ENCODE data around the gene PTTG1IP.

DNA sequence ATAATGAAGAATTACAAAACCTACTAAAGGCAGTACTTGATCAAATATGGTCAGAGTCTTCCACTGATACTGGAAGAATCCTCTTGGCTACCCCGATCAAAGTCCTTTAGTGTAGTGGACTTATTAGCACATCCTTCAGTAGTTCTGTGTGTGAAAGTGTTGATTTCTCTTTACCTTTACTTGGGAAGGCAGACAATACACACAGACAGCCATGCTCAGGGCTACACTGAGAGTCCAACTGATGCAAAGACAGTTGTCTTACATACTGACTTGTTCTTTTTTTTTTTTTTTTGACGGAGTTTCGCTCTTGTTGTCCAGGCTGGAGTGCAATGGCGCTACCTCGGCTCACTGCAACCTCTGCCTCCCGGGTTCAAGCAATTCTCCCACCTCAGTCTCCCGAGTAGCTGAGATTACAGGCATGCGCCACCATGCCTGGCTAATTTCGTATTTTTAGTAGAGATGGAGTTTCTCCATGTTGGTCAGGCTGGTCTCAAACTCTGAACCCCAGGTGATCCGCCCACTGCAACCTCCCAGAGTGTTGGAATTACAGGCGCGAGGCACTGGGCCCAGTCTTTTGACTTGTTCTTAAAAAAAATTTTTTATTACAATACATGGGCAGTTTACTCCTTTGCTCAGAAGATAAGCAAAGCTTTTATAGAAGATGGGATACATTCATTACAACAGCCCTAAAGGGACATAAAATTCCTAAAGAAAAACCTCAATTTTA lies 3.5 kb upstream of the PTTG1IP start:
- TF ChIP-seq, protein P1, sequence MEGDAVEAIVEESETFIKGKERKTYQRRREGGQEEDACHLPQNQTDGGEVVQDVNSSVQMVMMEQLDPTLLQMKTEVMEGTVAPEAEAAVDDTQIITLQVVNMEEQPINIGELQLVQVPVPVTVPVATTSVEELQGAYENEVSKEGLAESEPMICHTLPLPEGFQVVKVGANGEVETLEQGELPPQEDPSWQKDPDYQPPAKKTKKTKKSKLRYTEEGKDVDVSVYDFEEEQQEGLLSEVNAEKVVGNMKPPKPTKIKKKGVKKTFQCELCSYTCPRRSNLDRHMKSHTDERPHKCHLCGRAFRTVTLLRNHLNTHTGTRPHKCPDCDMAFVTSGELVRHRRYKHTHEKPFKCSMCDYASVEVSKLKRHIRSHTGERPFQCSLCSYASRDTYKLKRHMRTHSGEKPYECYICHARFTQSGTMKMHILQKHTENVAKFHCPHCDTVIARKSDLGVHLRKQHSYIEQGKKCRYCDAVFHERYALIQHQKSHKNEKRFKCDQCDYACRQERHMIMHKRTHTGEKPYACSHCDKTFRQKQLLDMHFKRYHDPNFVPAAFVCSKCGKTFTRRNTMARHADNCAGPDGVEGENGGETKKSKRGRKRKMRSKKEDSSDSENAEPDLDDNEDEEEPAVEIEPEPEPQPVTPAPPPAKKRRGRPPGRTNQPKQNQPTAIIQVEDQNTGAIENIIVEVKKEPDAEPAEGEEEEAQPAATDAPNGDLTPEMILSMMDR (IDR thresholded peaks at IDR 0.05) = no peak
- TF ChIP-seq POLR2AphosphoS5 (IDR thresholded peaks at IDR 0.05) = no peak
